Tibial nerve (tissue), 4 donors: Measurements from ENCODE around the gene PCDHGA11. TPM values are rescaled to one million over a fixed set of nuclear protein-coding genes. Genes with fewer than 3 reads are reported as not detected.

Experiments
- DNase-seq, 2 donors: peaks; one replicate each; pipeline ENCODE4 v3.0.0-alpha.2; 2019; ENCODE audit warnings: low spot score in 2 of 2
- H3K27ac ChIP-seq, 4 donors: fragments of 200-600 bp; sonication (generic) in 3 of 4; one replicate each; pipeline ENCODE4 v1.5.1; 2017 to 2019; ENCODE audit warnings: mild to moderate bottlenecking in 1 of 4
- H3K27me3 ChIP-seq, 2 donors: fragments of 200-600 bp; sonication (generic) in 1 of 2; one replicate each; pipeline versions ENCODE4 v1.5.1 to v1.6.0; 2017 to 2019
- H3K36me3 ChIP-seq, 3 donors: fragments of 200-600 bp; sonication (generic); one replicate each; pipeline ENCODE4 v1.5.1; 2018 to 2019
- H3K4me1 ChIP-seq, 4 donors: fragments of 200-600 bp; sonication (generic) in 3 of 4; one replicate each; pipeline ENCODE4 v1.5.1; 2017 to 2019
- H3K4me3 ChIP-seq, 4 donors: fragments of 200-600 bp; sonication (generic) in 3 of 4; one replicate each; pipeline ENCODE4 v1.5.1; 2017 to 2019; ENCODE audit warnings: mild to moderate bottlenecking in 1 of 4, moderate library complexity in 1 of 4
- H3K9me3 ChIP-seq, 4 donors: fragments of 200-600 bp; sonication (generic) in 3 of 4; one replicate each; pipeline ENCODE4 v1.5.1; 2017 to 2019
- EP300 ChIP-seq, 2 donors: sonication (generic); formaldehyde crosslinking; IDR thresholded peaks; one replicate each; pipeline ENCODE4 v1.6.1; 2017; ENCODE audit warnings: antibody characterized with exemption in 2 of 2, mild to moderate bottlenecking in 1 of 2
- POLR2A ChIP-seq, 2 donors: fragments of 450-650 bp; IDR thresholded peaks; one replicate each; pipeline ENCODE4 v1.6.1; 2017; ENCODE audit warnings: antibody characterized with exemption in 2 of 2, mild to moderate bottlenecking in 2 of 2, moderate library complexity in 2 of 2
- WGBS, 2 donors: methylation state at CpG; one replicate each; pipeline ENCODE4 v1.1.5; 2018; 5-methylcytosine and 5-hydroxymethylcytosine counted together
- total RNA-seq, 4 donors: library from RNA; depleted of rRNA; stranded (reverse); fragments of >200 nt; gene quantifications; one replicate each; pipeline ENCODE4 v1.1.0, GENCODE V29; 2016
- TF ChIP-seq, protein P1 (sequence below), 5 experiments: fragments of 200-600 bp in 3 of 5; fragments of 450-650 bp in 2 of 5; sonication (generic) in 3 of 5; IDR thresholded peaks; one replicate each; pipeline ENCODE4 v1.5.1; 2016 to 2019; ENCODE audit warnings: antibody characterized with exemption in 5 of 5, mild to moderate bottlenecking in 3 of 5, moderate library complexity in 2 of 5

The PCDHGA11 gene
- total RNA-seq, 4 donors from 2014 or later: 8.3 to 9.3 (median 8.9) TPM

GRCh38 chr5:141439411-141440141 lies 18.7 kb downstream of the PCDHGA11 start:
- no peak overlapping the region for H3K4me3 ChIP-seq
- TF ChIP-seq, protein P1, sequence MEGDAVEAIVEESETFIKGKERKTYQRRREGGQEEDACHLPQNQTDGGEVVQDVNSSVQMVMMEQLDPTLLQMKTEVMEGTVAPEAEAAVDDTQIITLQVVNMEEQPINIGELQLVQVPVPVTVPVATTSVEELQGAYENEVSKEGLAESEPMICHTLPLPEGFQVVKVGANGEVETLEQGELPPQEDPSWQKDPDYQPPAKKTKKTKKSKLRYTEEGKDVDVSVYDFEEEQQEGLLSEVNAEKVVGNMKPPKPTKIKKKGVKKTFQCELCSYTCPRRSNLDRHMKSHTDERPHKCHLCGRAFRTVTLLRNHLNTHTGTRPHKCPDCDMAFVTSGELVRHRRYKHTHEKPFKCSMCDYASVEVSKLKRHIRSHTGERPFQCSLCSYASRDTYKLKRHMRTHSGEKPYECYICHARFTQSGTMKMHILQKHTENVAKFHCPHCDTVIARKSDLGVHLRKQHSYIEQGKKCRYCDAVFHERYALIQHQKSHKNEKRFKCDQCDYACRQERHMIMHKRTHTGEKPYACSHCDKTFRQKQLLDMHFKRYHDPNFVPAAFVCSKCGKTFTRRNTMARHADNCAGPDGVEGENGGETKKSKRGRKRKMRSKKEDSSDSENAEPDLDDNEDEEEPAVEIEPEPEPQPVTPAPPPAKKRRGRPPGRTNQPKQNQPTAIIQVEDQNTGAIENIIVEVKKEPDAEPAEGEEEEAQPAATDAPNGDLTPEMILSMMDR (IDR thresholded peaks at IDR 0.05): no peak
- TF ChIP-seq EP300 (IDR thresholded peaks at IDR 0.05) (no peak), POLR2A (IDR thresholded peaks at IDR 0.05) (no peak)
- DNase-seq: no peak
- H3K27ac ChIP-seq: no peak overlapping the region
- H3K9me3 ChIP-seq: peaks cover 0 to 95% (median 31%) of the 10 kb centered on the region in 4 donors
- H3K27me3 ChIP-seq: no peaks in the 10 kb centered on the region
- H3K36me3 ChIP-seq: peaks cover 0 to 35% (median 0%) of the 10 kb centered on the region in 3 donors
- WGBS, 2 donors: 71 to 76% methylated on average over 10 of the region's 10 CpGs
- no peaks in the 10 kb centered on the region for H3K4me1 ChIP-seq

- Histone ChIP-seq H3K4me3 (no peak overlapping the region), H3K36me3 (peaks cover 0 to 37% (median 0%) of the 10 kb centered on the region in 3 donors), H3K27me3 (no peaks in the 10 kb centered on the region), H3K4me1 (no peaks in the 10 kb centered on the region), H3K9me3 (peaks cover 0 to 95% (median 31%) of the 10 kb centered on the region in 4 donors), H3K27ac (no peak overlapping the region)
- no peak for DNase-seq
- 96% methylated on average over 9 of the region's 9 CpGs for WGBS, 2 donors
- TF ChIP-seq, protein P1 (IDR thresholded peaks at IDR 0.05): no peak
- TF ChIP-seq EP300 (IDR thresholded peaks at IDR 0.05) (no peak), POLR2A (IDR thresholded peaks at IDR 0.05) (no peak)
These were observed 19.5 kb downstream of the PCDHGA11 start for GRCh38 chr5:141440341-141440740.

- WGBS, 2 donors: 60 to 62% methylated on average over 33 to 34 of the region's 50 CpGs
- DNase-seq: no peak
- H3K27ac ChIP-seq: no peak overlapping the region
- no peak overlapping the region for H3K4me3 ChIP-seq
- H3K4me1 ChIP-seq: no peaks in the 10 kb centered on the region
- TF ChIP-seq POLR2A (IDR thresholded peaks at IDR 0.05) (no peak), EP300 (IDR thresholded peaks at IDR 0.05) (no peak)
- TF ChIP-seq, protein P1 (IDR thresholded peaks at IDR 0.05): no peak
- no peaks in the 10 kb centered on the region for H3K27me3 ChIP-seq
- H3K9me3 ChIP-seq: peaks cover 0 to 94% (median 28%) of the 10 kb centered on the region in 4 donors
- H3K36me3 ChIP-seq: peaks cover 0 to 46% (median 0%) of the 10 kb centered on the region in 3 donors
These were observed 20.8 kb downstream of the PCDHGA11 start for GRCh38 chr5:141441571-141442170.

DNA sequence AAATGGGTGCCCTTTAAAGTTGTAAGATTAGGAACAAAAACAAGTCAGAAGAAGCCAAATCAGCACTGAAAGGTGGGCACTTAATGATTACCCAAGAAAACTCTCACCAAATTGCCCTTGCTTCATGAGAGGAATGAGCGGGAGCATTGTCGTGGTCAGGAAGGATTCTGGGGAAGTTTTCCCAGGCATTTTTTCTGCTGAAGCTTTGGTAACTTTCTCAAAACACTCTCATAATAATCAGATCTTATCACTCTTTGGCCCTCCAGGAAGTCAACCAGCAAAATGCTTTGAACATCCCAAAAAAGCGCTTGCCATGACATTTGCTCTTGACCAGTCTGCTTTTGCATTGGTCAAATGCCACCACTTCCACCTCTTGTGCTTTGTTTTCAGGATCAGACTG lies 44.5 kb downstream of the PCDHGA11 start:
- no peak overlapping the region for H3K27ac ChIP-seq
- H3K4me1 ChIP-seq: no peaks in the 10 kb centered on the region
- TF ChIP-seq, protein P1 (IDR thresholded peaks at IDR 0.05): no peak
- TF ChIP-seq POLR2A (IDR thresholded peaks at IDR 0.05): no peak
- no peak for TF ChIP-seq EP300 (IDR thresholded peaks at IDR 0.05)
- H3K9me3 ChIP-seq: peaks cover 0 to 16% (median 0%) of the 10 kb centered on the region in 4 donors
- DNase-seq: no peak
- no peaks in the 10 kb centered on the region for H3K27me3 ChIP-seq
- 95 to 97% methylated on average over 3 of the region's 3 CpGs for WGBS, 2 donors
- no peak overlapping the region for H3K4me3 ChIP-seq
- peaks cover 0 to 11% (median 0%) of the 10 kb centered on the region in 3 donors for H3K36me3 ChIP-seq

Other genes with a start within 250 kb of the PCDHGA11 start
- gene PCDHB7, start 248.4 kb upstream of the PCDHGA11 start, total RNA-seq: 1 to 10 TPM; 4.4 to 7.1 (median 5.5) TPM
- 1 to 10 TPM; 1.0 to 4.2 (median 3.5) TPM for gene PCDHB8, start 243.3 kb upstream of the PCDHGA11 start, total RNA-seq
- gene PCDHB16, start 238.7 kb upstream of the PCDHGA11 start, total RNA-seq: 10 to 100 TPM in 3 of 4 donors, 1 to 10 TPM in 1; 9.2 to 17.7 (median 14.6) TPM
- 1 to 10 TPM; 4.6 to 9.2 (median 7.4) TPM for gene PCDHB9, start 233.9 kb upstream of the PCDHGA11 start, total RNA-seq
- 10 to 100 TPM in 1 of 4 donors, 1 to 10 TPM in 3; 4.8 to 10.4 (median 5.6) TPM for gene PCDHB10, start 228.7 kb upstream of the PCDHGA11 start, total RNA-seq
- gene PCDHB11, start 221.4 kb upstream of the PCDHGA11 start, total RNA-seq: 1 to 10 TPM; 6.9 to 8.6 (median 7.6) TPM
- 10 to 100 TPM in 3 of 4 donors, 1 to 10 TPM in 1; 5.7 to 12.6 (median 12.2) TPM for gene PCDHB12, start 212.3 kb upstream of the PCDHGA11 start, total RNA-seq
- gene PCDHB13, start 207.1 kb upstream of the PCDHGA11 start, total RNA-seq: 1 to 10 TPM; 8.2 to 9.8 (median 9.2) TPM
- 10 to 100 TPM in 2 of 4 donors, 1 to 10 TPM in 2; 6.6 to 13.0 (median 10.3) TPM for gene PCDHB14, start 197.7 kb upstream of the PCDHGA11 start, total RNA-seq
- 1 to 10 TPM; 5.4 to 7.6 (median 6.4) TPM for gene PCDHB15, start 175.7 kb upstream of the PCDHGA11 start, total RNA-seq
- gene SLC25A2, start 117.0 kb upstream of the PCDHGA11 start, total RNA-seq: 1 to 10 TPM in 1 of 4 donors, under 1 TPM in 1, not detected in 2; 0.42 to 4.8 TPM
- gene TAF7, start 100.3 kb upstream of the PCDHGA11 start, total RNA-seq: 10 to 100 TPM; 49.5 to 80.0 (median 59.5) TPM
- 1 to 10 TPM in 3 of 4 donors, under 1 TPM in 1; 0.90 to 2.5 (median 1.8) TPM for gene PCDHGA1, start 90.5 kb upstream of the PCDHGA11 start, total RNA-seq
- 10 to 100 TPM in 3 of 4 donors, 1 to 10 TPM in 1; 9.6 to 20.4 (median 12.7) TPM for gene PCDHGA2, start 82.3 kb upstream of the PCDHGA11 start, total RNA-seq
- 10 to 100 TPM in 1 of 4 donors, 1 to 10 TPM in 3; 6.5 to 10.5 (median 8.7) TPM for gene PCDHGA3, start 77.2 kb upstream of the PCDHGA11 start, total RNA-seq
- gene PCDHGB1, start 71.0 kb upstream of the PCDHGA11 start, total RNA-seq: 1 to 10 TPM; 4.3 to 8.4 (median 6.8) TPM
- gene PCDHGA4, start 66.0 kb upstream of the PCDHGA11 start, total RNA-seq: 10 to 100 TPM in 2 of 4 donors, 1 to 10 TPM in 2; 5.1 to 13.5 (median 9.2) TPM
- gene PCDHGB2, start 61.1 kb upstream of the PCDHGA11 start, total RNA-seq: 10 to 100 TPM in 2 of 4 donors, 1 to 10 TPM in 2; 9.2 to 14.0 (median 10.4) TPM
- 10 to 100 TPM in 3 of 4 donors, 1 to 10 TPM in 1; 8.2 to 13.2 (median 12.1) TPM for gene PCDHGA5, start 56.9 kb upstream of the PCDHGA11 start, total RNA-seq
- 10 to 100 TPM in 2 of 4 donors, 1 to 10 TPM in 2; 7.8 to 12.4 (median 10.1) TPM for gene PCDHGB3, start 50.8 kb upstream of the PCDHGA11 start, total RNA-seq
- 10 to 100 TPM in 2 of 4 donors, 1 to 10 TPM in 2; 7.4 to 12.3 (median 10.1) TPM for gene PCDHGA6, start 47.2 kb upstream of the PCDHGA11 start, total RNA-seq
- gene PCDHGA7, start 38.3 kb upstream of the PCDHGA11 start, total RNA-seq: 10 to 100 TPM in 1 of 4 donors, 1 to 10 TPM in 3; 7.6 to 12.2 (median 9.2) TPM
- 10 to 100 TPM in 3 of 4 donors, 1 to 10 TPM in 1; 9.3 to 12.3 (median 11.1) TPM for gene PCDHGB4, start 33.4 kb upstream of the PCDHGA11 start, total RNA-seq
- gene PCDHGA8, start 28.4 kb upstream of the PCDHGA11 start, total RNA-seq: 1 to 10 TPM; 5.5 to 9.3 (median 6.6) TPM
- 10 to 100 TPM in 3 of 4 donors, 1 to 10 TPM in 1; 9.9 to 22.4 (median 16.2) TPM for gene PCDHGB5, start 23.1 kb upstream of the PCDHGA11 start, total RNA-seq
- 10 to 100 TPM in 3 of 4 donors, 1 to 10 TPM in 1; 8.4 to 13.8 (median 11.9) TPM for gene PCDHGA9, start 18.3 kb upstream of the PCDHGA11 start, total RNA-seq
- 10 to 100 TPM in 3 of 4 donors, 1 to 10 TPM in 1; 9.2 to 16.8 (median 13.9) TPM for gene PCDHGB6, start 13.0 kb upstream of the PCDHGA11 start, total RNA-seq
- gene PCDHGA10, start 8.1 kb upstream of the PCDHGA11 start, total RNA-seq: 10 to 100 TPM in 2 of 4 donors, 1 to 10 TPM in 2; 7.6 to 15.0 (median 10.6) TPM
- 10 to 100 TPM; 14.6 to 19.2 (median 18.0) TPM for gene PCDHGB7, start 3.4 kb upstream of the PCDHGA11 start, total RNA-seq
- gene PCDHGA12, start 9.5 kb downstream of the PCDHGA11 start, total RNA-seq: 10 to 100 TPM in 2 of 4 donors, 1 to 10 TPM in 2; 7.9 to 19.8 (median 10.1) TPM
- 10 to 100 TPM; 40.4 to 77.7 (median 56.3) TPM for gene PCDHGC3, start 54.9 kb downstream of the PCDHGA11 start, total RNA-seq
- 10 to 100 TPM in 1 of 4 donors, 1 to 10 TPM in 3; 3.3 to 11.7 (median 5.1) TPM for gene PCDHGC4, start 64.0 kb downstream of the PCDHGA11 start, total RNA-seq
- gene PCDHGC5, start 68.0 kb downstream of the PCDHGA11 start, total RNA-seq: 1 to 10 TPM; 3.1 to 5.9 (median 3.8) TPM
- 100 to 1,000 TPM in 1 of 4 donors, 10 to 100 TPM in 3; 59.4 to 102 (median 64.0) TPM for gene DIAPH1, start 197.9 kb downstream of the PCDHGA11 start, total RNA-seq
- 10 to 100 TPM; 33.0 to 38.3 (median 36.5) TPM for gene HDAC3, start 215.8 kb downstream of the PCDHGA11 start, total RNA-seq
- 1 to 10 TPM; 2.0 to 8.7 (median 4.1) TPM for gene RELL2, start 215.9 kb downstream of the PCDHGA11 start, total RNA-seq
- 10 to 100 TPM; 10.7 to 53.4 (median 34.5) TPM for gene FCHSD1, start 230.4 kb downstream of the PCDHGA11 start, total RNA-seq